ENCODE results near the gene CFAP97D1.

GRCh38 chr17:43788540-43788939 lies 8.3 kb downstream of the CFAP97D1 start:
- TF ChIP-seq CTCF (IDR thresholded peaks at IDR 0.05), result no peak
- no peak for TF ChIP-seq POLR2A (IDR thresholded peaks at IDR 0.05)
